ENCODE measurements around the gene PRPF38A.

PRPF38A gene

DNA sequence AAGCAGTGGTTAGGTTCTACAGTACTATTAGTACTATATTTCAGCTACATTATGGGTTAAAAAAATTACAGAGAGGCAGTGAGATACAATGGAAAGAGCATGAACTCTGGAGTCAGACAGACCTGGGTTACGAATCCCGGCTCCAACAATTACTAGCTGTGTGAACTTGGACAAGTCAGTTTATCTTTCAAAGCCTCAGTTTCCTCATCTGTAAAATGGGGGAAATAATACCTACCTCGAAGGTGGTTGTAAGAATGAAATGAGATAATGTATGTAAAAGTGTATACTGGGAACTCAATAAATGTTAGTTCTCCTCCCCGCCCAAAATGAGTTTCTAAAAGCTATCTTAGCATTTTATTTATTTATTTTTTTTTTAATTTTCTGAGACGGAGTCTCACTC lies 59.5 kb downstream of the PRPF38A start:
- Histone ChIP-seq H3K79me1 (ENCODE audit: low read length) (no peaks in the 10 kb centered on the region), H3K4ac (ENCODE audit: low read depth, low read length) (no peak overlapping the region), H4K12ac (ENCODE audit: low read depth, low read length) (no peak overlapping the region), H3K4me2 (ENCODE audit: low read length) (no peak overlapping the region), H3K4me3 (ENCODE audit: low read depth, low read length) (no peak overlapping the region), H3K79me2 (ENCODE audit: control insufficient read depth, insufficient read depth, low read length, poor library complexity) (no peaks in the 10 kb centered on the region), H3K36me3 (ENCODE audit: control insufficient read depth in 1 of 2, insufficient read depth in 2 of 2, low read length in 2 of 2) (peaks cover 0 to 6% of the 10 kb centered on the region in 2 experiments), H2BK120ac (ENCODE audit: insufficient read depth, low read length, poor library complexity) (no peak overlapping the region), H2AK5ac (ENCODE audit: low read length) (no peak overlapping the region), H3K23ac (ENCODE audit: low read length) (no peak overlapping the region), H3K27me3 (ENCODE audit: insufficient read depth, low read length) (no peaks in the 10 kb centered on the region), H2BK12ac (ENCODE audit: low read length) (no peak overlapping the region), H3K18ac (ENCODE audit: low read length) (no peak overlapping the region), H3K27ac (ENCODE audit: low read depth, low read length) (no peak overlapping the region), H3K9me3 (ENCODE audit: insufficient read depth, low read depth, low read length) (no peaks in the 10 kb centered on the region), H3K9ac (ENCODE audit: low read length) (no peak overlapping the region), H4K8ac (ENCODE audit: low read depth, low read length) (no peak overlapping the region), H3K14ac (ENCODE audit: low read length) (no peak overlapping the region), H3K4me1 (ENCODE audit: control insufficient read depth in 1 of 2, insufficient read depth in 2 of 2, low read length in 2 of 2) (no peaks in the 10 kb centered on the region), H2BK5ac (ENCODE audit: low read depth, low read length, poor library complexity) (no peak overlapping the region), H4K91ac (ENCODE audit: low read depth, low read length) (no peak overlapping the region), H2AFZ (ENCODE audit: insufficient read depth, low read length, poor library complexity) (no peak overlapping the region)
- WGBS (ENCODE audit: extremely low coverage, insufficient coverage, insufficient read length): no CpG with 5 or more reads among the region's 5 CpGs
- DNase-seq: no peak

DNA sequence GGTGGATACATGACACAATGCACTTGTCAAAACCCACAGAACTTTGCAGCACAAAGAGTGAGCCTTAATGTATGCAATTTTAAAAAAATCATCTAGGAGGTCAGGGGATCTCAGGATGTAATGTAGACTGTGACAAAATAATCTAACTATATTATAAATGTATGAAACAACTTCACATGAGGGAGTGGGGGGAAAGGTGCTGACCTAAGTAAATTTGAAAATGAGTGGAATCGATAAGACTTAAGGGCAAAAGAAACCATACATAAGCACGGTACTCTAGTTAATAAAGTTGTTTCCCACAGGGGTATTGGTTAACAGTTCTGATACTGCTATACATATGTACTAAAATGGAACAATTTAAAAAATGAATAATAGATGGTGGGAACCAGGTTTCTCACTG lies 64.7 kb downstream of the PRPF38A start:
- no peaks in the 10 kb centered on the region for H3K27me3 ChIP-seq (ENCODE audit: insufficient read depth, low read length)
- H4K12ac ChIP-seq (ENCODE audit: low read depth, low read length): no peak overlapping the region
- H3K4me2 ChIP-seq (ENCODE audit: low read length): no peak overlapping the region
- H3K4ac ChIP-seq (ENCODE audit: low read depth, low read length): no peak overlapping the region
- H3K27ac ChIP-seq (ENCODE audit: low read depth, low read length): no peak overlapping the region
- no CpG with 5 or more reads among the region's 2 CpGs for WGBS (ENCODE audit: extremely low coverage, insufficient coverage, insufficient read length)
- H2AFZ ChIP-seq (ENCODE audit: insufficient read depth, low read length, poor library complexity): no peak overlapping the region
- no peak overlapping the region for H4K8ac ChIP-seq (ENCODE audit: low read depth, low read length)
- H2BK12ac ChIP-seq (ENCODE audit: low read length): no peak overlapping the region
- H3K14ac ChIP-seq (ENCODE audit: low read length): no peak overlapping the region
- H3K18ac ChIP-seq (ENCODE audit: low read length): no peak overlapping the region
- H3K79me1 ChIP-seq (ENCODE audit: low read length): no peaks in the 10 kb centered on the region
- no peak overlapping the region for H3K23ac ChIP-seq (ENCODE audit: low read length)
- no peak for DNase-seq
- no peak overlapping the region for H3K4me3 ChIP-seq (ENCODE audit: low read depth, low read length)
- no peak overlapping the region for H3K9ac ChIP-seq (ENCODE audit: low read length)
- H2BK120ac ChIP-seq (ENCODE audit: insufficient read depth, low read length, poor library complexity): no peak overlapping the region
- H4K91ac ChIP-seq (ENCODE audit: low read depth, low read length): no peak overlapping the region
- H3K79me2 ChIP-seq (ENCODE audit: control insufficient read depth, insufficient read depth, low read length, poor library complexity): no peaks in the 10 kb centered on the region
- H2AK5ac ChIP-seq (ENCODE audit: low read length): no peak overlapping the region
- no peaks in the 10 kb centered on the region for H3K9me3 ChIP-seq (ENCODE audit: insufficient read depth, low read depth, low read length)
- no peak overlapping the region for H2BK5ac ChIP-seq (ENCODE audit: low read depth, low read length, poor library complexity)
- no peaks in the 10 kb centered on the region for H3K4me1 ChIP-seq (ENCODE audit: control insufficient read depth in 1 of 2, insufficient read depth in 2 of 2, low read length in 2 of 2)
- H3K36me3 ChIP-seq (ENCODE audit: control insufficient read depth in 1 of 2, insufficient read depth in 2 of 2, low read length in 2 of 2): peaks cover 0 to 6% of the 10 kb centered on the region in 2 experiments

Measured in trophoblast cell (in vitro differentiated cells and primary cell).